Stimulated activated CD4-positive, alpha-beta T cell treated with anti-CD3 and anti-CD28 coated beads, Interleukin-15, amount 100 ng/mL, for 24 hours (primary cell): Measurements from ENCODE around the gene HIC1.

Source experiments
- DNase-seq: peaks from one replicate; pipeline ENCODE4 v3.0.0-alpha.2; 2020

The HIC1 gene

DNA sequence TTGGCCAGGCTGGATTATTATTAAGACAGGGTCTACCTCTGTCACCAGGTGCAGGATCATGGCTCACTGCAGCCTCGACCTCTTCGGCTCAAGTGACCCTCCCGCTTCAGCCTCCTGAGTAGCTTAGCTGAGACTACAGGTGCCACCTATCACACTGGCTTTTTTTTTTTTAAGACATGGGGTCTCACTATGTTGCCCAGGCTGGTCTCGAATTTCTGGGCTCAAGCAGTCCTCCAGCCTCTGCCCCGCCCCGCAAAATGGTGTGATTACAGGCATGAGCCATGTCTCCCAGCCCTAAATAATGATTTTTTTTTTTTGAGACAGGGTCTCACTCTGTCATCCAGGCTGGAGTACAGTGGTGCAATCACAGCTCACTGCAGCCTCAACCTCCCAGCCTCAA, 7.3 kb upstream of the HIC1 start:
- DNase-seq, result no peak

DNA sequence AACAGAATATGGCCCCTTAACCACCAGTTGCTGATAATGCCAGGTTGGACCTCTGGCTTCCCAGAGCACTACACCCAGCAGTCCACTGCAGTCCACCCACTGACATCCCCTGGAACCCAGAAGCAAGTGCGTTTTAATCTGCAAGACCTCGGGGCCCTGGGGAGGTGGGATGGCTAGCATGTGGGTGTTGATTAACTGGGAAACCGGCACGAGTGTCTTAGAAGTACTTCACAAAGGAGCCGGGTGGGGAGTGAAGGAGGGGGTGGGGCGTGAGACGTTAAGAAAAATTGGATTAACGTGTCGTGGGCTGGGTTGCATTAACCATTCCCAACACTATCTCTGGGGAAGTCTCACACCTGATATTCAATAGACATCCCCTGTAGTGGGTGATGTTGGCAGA, 6.1 kb upstream of the HIC1 start:
- DNase-seq, result no peak

DNA sequence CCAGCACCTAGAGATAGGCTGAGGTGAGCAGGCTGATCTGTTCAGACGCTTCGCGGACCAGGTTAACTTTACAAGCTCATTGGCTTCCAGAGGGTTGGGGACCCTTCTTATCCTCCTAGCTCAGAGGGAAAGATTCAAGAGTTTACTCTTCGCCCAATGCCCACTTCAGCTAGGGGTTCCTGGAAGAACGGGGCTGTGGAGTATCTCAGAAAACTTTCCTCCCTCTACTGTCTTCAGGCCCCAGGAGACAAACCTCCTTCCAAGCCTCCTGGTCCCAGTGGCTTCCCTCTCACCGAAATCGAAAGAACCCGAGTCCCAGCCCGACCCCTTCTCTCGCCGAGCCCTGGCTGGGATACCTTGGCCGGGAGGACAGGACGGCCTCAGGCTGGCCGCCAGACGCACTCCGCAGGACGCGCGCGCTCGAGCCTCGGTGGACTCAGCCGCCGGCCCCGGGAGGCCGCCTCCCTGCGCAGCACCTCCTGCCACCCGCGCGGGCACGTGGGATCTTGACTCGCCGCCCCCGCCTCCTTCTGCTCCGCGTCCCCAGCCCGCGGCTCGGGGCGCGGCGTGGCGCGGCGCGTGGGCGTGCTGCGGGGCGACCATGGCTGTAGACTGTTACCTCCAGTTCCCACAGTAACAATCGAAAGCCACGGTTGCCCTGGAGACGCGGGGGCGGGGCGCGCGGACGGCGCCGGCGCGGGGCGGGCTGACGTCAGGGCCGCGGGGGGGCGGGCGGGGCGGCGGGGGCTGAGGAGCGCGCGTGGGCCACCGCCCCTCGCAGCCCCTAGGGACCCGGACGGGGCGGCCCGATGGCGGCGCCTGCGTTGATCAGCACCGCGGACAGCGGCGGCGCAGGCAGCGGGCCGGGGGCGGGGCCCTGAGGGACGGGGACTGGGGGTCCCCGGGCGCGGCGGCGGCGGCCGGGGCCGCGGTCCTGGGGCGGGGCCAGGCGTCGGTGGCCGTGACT, 5.3 kb upstream of the HIC1 start:
- DNase-seq, result peak; percentile 91

DNA sequence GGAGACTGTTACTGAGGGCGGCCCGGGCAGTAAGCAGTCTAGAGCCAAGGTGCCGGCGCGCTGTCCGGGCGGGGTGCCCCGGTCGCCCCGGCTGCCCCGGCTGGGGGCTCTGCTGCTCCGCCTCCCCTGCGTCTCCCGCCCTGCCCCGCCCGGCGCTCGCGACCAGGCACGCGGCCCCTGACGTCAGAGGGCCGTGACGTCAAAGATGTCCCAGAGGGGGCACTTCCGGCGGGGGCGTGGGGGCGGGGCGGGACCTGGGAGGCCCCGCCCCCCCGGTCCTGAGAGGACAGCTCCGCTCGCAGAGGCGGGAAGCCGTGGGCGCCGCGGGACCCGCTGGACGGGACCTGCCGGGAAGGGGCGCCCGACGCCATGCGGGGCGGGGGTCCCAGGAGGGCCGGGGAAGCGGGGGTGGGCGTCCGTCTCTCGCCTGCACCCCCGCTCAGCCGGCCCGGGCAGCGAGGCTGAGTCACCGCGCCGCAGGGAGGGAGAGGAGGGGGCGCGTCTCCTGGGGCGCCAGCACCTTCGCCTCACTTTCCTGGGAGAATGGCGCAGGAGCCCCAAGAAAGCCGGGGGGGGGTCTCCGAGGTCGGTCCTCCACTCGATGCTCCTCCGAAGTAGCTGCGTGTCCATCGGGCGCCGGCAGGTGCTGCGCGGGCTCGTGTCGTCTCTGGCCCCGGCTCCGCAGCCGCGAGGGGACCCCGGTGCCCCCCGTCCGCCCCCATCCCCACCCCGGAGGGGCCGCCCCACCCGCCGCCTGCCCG, 4.4 kb upstream of the HIC1 start:
- DNase-seq, result peak; percentile 74

DNA sequence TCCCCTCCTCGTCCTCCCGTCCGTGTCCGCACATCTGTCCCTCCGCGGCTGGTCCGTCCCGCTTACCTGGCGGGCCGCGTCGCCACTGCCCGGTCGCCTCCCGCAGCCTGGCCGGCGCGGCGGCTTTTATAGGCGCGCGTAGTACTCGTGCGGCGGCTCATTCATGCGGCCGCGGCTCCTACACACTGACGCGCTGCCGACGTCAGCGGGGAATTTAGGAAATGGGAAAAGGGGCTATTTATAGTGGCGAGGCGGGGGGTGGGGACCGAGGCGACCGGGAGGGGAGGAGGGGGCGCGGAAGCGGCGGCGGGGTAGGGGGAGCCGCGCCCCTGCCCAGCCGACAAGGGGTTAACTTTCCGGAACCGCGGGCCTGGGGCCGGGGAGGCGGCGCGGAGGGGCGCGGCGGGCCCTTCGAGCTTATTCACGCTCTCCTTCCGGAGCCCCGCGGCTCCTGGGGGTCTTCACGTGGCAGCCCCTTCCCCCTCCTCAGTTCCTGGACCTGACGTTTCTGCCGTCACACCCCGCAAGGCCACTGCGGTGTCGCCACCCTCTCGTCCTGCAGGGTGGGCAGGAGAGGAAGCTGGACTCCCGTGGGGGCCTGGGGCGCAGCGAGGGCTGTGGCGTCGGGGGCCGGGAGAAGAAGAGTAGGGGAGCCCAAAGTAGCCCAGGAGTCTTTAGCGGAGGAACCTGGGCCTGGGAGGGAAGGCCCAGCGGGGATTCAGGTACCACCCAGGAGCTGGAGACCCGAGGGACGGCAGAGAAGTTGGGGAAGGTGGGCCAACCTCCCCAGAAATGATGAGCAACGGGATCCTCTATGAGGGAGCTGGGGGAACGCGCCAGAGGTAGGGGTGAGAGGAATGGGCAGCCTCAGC, 3.6 kb upstream of the HIC1 start:
- peak; percentile 36 for DNase-seq

DNA sequence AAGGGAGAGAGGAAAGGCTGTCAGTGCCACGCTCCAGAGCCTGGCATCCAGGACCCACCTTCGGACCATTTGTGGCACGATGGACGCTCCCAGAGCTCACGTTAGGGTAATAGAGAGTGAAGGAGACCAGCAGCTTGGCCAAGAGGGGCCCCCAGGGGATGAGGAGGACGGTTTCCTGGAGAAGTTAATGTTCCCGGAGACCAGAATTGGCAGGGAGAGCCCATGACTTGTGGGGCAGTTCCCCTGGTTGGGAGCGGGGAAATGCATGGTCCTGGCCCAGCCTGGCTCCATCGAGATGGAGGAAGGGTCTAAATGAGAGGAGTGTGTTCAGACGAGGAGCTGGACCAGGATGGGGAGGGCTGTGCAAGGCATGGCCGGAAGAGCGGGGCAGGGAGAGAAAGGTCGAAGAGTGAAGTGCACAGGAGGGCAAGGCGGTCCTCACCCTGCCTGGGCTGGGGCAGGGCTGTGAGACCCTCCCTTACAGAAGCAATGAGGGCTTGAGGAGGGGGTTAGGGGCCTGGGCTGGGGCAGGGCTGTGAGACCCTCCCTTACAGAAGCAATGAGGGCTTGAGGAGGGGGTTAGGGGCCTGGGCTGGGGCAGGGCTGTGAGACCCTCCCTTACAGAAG, 2.9 kb upstream of the HIC1 start:
- DNase-seq, result no peak

DNA sequence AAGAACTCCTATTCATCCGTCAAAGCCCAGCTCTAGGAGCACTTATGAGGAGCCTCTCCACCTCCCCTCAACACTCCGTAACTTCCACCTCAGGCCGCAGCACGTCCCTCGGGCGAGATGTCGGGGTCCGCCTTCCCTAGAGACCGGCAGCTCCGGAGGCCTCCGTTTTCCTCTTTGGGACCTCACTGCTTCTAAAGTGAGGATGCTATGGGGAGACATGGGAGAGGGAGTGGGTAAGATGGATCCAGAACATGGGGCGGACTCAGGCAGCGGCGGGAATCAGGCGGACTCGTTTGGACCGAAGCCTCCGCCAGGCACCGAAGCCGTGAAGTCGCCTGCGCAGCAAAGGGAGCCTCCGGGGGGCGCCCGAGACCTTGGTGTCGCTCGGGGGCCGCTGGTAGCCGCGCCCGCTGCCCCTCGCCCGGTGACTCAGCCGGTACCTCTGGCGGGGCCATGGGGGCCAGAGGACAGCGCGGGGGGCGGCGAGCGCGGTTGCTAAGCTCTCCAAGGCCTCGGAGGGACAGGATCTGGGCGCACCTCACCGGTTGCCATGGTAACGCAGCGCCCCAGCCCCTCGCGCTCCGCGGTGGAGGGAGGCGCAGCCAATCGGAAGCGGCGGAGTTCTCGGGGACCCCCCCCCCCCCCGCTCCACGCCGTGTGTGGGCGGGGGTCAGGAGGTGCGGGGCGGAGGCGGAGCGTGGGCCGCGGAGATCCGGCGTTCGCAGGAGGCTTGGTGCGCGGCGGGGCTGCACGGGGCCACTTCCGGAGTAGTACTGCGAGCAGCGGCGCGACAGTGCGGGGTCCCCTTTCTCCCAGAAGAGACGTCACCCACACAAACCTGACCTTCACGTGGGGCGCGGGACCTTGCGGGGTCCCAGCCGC, 1.3 kb upstream of the HIC1 start:
- DNase-seq, result peak; percentile 88

DNA sequence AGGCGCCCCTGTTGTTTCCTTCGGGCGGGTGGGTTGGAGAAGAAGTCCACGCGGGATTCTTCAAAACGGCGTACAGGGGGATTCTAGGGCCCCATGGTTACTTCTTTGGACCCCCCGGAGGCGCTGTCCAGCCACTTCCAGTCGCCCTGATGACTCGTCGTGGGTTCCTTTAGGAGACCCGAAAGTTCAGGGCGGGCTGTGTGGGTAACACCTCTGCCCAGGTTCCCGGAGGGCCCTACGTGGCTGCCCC, 716 bp upstream of the HIC1 start:
- peak; percentile 69 for DNase-seq

DNA sequence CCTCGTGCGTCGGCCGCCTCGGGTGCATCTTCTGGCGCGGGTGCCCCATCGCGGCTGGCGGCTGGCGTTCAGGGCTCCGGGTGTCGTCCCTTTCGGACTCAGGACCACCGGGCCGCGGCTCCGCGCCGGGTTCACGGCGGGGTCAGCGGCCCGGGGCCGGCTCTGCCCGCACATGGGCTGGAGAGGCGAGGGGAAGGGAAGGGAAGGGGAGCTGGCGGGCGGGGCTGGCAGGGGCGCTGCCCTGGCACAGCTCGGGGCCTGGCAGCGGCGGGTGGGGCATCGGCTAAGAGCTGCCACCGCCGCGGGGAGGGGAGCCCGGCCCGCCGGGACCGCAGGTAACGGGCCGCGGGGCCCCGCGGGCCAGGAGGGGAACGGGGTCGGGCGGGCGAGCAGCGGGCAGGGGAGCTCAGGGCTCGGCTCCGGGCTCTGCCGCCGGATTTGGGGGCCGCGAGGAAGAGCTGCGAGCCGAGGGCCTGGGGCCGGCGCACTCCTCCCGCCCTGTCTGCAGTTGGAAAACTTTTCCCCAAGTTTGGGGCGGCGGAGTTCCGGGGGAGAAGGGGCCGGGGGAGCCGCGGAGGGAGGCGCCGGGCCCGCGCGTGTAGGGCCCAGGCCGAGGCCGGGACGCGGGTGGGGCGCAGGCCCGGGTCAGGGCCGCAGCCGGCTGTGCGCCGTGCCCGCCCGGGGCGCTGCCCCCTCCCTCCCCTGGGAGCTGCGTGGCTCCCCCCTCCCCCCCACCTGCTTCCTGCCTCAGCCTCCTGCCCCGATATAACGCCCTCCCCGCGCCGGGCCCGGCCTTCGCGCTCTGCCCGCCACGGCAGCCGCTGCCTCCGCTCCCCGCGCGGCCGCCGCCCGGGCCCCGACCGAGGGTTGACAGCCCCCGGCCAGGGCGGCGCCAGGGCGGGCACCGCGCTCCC, 646 bp downstream of the HIC1 start:
- DNase-seq, result peak; percentile 69

DNA sequence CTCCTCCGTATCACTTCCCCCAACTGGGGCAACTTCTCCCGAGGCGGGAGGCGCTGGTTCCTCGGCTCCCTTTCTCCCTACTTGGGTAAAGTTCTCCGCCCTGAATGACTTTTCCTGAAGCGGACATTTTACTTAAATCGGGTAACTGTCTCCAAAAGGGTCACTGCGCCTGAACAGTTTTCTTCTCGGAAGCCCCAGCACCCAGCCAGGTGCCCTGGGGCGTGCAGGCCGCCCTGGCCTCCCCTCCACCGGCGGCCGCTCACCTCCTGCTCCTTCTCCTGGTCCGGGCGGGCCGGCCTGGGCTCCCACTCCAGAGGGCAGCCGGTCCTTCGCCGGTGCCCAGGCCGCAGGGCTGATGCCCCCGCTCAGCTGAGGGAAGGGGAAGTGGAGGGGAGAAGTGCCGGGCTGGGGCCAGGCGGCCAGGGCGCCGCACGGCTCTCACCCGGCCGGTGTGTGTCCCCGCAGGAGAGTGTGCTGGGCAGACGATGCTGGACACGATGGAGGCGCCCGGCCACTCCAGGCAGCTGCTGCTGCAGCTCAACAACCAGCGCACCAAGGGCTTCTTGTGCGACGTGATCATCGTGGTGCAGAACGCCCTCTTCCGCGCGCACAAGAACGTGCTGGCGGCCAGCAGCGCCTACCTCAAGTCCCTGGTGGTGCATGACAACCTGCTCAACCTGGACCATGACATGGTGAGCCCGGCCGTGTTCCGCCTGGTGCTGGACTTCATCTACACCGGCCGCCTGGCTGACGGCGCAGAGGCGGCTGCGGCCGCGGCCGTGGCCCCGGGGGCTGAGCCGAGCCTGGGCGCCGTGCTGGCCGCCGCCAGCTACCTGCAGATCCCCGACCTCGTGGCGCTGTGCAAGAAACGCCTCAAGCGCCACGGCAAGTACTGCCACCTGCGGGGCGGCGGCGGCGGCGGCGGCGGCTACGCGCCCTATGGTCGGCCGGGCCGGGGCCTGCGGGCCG, 1.6 kb downstream of the HIC1 start:
- DNase-seq, result peak; percentile 68

DNA sequence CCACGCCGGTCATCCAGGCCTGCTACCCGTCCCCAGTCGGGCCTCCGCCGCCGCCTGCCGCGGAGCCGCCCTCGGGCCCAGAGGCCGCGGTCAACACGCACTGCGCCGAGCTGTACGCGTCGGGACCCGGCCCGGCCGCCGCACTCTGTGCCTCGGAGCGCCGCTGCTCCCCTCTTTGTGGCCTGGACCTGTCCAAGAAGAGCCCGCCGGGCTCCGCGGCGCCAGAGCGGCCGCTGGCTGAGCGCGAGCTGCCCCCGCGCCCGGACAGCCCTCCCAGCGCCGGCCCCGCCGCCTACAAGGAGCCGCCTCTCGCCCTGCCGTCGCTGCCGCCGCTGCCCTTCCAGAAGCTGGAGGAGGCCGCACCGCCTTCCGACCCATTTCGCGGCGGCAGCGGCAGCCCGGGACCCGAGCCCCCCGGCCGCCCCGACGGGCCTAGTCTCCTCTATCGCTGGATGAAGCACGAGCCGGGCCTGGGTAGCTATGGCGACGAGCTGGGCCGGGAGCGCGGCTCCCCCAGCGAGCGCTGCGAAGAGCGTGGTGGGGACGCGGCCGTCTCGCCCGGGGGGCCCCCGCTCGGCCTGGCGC, 2.4 kb downstream of the HIC1 start:
- DNase-seq, result no peak

DNA sequence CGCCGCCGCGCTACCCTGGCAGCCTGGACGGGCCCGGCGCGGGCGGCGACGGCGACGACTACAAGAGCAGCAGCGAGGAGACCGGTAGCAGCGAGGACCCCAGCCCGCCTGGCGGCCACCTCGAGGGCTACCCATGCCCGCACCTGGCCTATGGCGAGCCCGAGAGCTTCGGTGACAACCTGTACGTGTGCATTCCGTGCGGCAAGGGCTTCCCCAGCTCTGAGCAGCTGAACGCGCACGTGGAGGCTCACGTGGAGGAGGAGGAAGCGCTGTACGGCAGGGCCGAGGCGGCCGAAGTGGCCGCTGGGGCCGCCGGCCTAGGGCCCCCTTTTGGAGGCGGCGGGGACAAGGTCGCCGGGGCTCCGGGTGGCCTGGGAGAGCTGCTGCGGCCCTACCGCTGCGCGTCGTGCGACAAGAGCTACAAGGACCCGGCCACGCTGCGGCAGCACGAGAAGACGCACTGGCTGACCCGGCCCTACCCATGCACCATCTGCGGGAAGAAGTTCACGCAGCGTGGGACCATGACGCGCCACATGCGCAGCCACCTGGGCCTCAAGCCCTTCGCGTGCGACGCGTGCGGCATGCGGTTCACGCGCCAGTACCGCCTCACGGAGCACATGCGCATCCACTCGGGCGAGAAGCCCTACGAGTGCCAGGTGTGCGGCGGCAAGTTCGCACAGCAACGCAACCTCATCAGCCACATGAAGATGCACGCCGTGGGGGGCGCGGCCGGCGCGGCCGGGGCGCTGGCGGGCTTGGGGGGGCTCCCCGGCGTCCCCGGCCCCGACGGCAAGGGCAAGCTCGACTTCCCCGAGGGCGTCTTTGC, 3.1 kb downstream of the HIC1 start:
- DNase-seq, result no peak

DNA sequence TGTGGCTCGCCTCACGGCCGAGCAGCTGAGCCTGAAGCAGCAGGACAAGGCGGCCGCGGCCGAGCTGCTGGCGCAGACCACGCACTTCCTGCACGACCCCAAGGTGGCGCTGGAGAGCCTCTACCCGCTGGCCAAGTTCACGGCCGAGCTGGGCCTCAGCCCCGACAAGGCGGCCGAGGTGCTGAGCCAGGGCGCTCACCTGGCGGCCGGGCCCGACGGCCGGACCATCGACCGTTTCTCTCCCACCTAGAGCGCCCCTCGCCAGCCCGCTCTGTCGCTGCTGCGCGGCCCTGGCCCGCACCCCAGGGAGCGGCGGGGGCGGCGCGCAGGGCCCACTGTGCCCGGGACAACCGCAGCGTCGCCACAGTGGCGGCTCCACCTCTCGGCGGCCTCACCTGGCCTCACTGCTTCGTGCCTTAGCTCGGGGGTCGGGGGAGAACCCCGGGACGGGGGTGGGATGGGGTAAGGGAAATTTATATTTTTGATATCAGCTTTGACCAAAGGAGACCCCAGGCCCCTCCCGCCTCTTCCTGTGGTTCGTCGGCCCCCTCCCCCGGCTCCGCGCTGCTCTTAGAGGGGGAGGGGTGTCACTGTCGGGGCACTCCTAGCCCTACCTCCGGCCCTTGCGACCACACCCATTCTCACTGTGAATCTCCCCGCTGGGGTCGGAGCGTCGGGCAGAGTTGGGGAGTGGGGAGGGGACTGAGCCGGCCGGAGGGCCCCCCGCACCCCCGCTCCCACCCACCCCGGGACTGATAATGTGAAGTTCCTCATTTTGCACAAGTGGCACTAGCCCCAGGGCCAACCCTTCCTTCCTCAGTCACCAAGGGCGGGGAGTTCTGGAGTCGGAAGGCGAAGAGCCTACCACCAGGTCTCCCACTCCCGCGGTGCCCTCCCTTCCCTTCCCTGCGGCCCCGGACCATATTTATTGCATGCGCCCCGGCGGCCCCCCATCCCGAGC, 4.0 kb downstream of the HIC1 start:
- DNase-seq, result peak; percentile 80

DNA sequence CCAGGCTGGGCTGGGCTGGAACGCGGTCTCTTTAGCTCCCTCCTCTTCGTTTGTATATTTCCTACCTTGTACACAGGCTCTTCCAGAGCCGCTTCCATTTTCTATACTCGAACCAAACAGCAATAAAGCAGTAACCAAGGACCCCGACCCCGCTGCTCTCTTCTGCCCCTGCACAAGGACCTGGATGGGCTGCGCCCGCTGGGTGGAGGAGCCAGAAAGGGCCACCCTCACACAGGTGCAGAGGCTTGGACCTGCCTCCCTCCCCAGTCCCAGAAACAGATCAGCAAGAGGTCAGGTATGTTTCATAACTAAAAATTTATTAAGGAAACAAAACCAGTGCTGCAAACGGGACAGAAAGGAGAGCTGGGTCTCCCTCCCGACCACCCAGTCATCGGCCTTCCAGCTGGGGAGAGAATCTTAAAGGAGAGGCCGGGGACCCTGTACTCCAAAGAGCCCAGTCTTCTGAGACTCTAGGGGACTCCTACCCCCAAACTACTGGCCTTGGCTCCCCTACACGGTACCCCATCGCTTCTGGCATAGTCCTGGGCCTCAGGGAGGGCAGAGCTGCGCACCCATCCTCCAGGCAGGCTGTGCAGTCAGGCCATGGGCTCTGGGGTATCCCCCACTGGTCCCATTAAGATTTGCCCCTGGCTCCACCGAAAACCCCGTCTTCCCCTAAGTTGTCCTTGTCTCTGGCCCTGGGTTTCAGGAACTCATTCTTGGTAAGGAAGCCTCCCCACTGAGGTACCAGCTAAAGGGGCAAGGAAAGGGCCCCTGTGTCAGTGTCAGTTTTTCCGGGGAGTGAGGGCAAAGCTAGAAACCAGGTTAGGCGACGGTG, 4.9 kb downstream of the HIC1 start:
- DNase-seq, result no peak

DNA sequence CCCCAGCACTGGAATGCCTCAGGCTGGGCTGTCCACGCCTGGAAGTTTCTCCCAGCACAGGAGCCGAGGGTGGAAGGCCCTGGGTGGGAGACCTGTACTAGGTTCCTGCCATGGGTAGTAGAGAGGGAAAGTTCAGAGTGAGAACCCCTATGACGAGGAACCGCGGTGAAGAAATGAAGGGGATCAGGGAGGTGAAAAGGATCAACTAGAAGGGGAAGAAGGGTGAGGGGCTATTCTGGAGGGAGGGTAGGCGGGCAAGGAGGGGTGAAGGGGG, 5.4 kb downstream of the HIC1 start:
- DNase-seq, result no peak
